ENCODE data around the gene NOS3. TPM values are rescaled to one million over a fixed set of nuclear protein-coding genes. Genes with fewer than 3 reads are reported as not detected.
A peak's percentile ranks its signal among the peaks of the same experiment; 100 is the strongest.

The NOS3 gene
- total and polyA plus RNA-seq, 9 of the 15 experiments (the other 6 are each of a cell fraction or from before 2014, with no cell fraction given), result 1.1 to 121 (median 23.6) TPM

DNA sequence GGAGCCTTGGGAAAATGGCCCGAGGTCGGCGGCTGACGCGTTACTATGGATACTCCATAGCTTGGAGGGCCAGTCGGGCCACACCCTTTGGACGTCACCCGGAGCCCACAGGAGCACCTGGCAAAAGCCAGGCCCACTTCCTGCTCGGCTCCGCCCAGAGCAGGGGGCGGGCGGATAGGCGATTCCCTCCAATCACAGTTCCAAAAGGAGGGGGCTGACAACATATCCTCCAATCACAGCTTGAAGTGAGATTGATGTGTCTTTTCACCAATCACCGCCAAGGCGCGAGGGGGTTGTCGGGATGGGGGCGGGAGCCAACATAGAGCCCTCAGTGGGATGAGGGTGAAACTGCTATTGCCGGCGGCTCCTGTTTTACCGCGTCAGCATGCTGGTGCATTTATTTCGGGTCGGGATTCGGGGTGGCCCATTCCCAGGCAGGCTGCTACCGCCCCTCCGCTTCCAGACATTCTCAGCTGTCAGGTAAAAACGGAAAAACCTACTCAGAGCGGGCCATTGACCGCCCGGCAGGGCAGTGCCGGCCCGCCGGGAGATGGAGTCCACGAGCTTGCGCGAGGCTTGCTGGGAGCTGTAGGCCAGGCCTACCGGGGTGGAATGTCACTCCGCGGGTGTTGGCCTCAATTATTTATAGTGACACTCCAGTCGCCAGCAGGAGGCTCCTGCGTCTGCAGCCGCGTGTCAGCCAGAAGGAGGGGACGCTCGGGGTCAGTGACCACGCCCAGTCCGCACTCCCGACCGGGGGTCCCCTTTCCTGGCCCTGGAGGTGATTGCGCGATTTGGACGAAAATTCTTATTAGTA is 37.5 kb downstream of the NOS3 start, which contains the start of gene ABCB8 (continued):
- TF ChIP-seq ZNF75A (CRISPR knock-in tag; IDR thresholded peaks at IDR 0.05) (no peak), ZNF57 (CRISPR knock-in tag; IDR thresholded peaks at IDR 0.05) (0 out of 2 replicates have a peak, but pooled peaks have one; percentile 16), HDAC2 (IDR thresholded peaks at IDR 0.05) (peak; percentile 90), SIN3A (IDR thresholded peaks at IDR 0.05; ENCODE audit: borderline replicate concordance in 2 of 2, control insufficient read depth in 1 of 2, low read depth in 2 of 2, low read length in 2 of 2) (peak; percentile 95), NR2C1 (IDR thresholded peaks at IDR 0.05) (peak; percentile 85), NR2C1 (tag; IDR thresholded peaks at IDR 0.05) (peak; percentile 91), LARP7 (IDR thresholded peaks at IDR 0.05) (no peak), ZNF384 (IDR thresholded peaks at IDR 0.05; ENCODE audit: low read depth, low read length) (peak; percentile 51; the same call in 1 of the 2 replicates), SRSF9 (IDR thresholded peaks at IDR 0.05; ENCODE audit: borderline replicate concordance, low read depth, low read length) (no peak), ZNF316 (IDR thresholded peaks at IDR 0.05) (peak; percentile 72), CHCHD3 (CRISPR knock-in tag; IDR thresholded peaks at IDR 0.05) (no peak), RBFOX2 (IDR thresholded peaks at IDR 0.05; ENCODE audit: low read depth, low read length) (peak; percentile 91), BCOR (IDR thresholded peaks at IDR 0.05) (no peak; the same call in 1 of the 2 replicates), TBL1XR1 (IDR thresholded peaks at IDR 0.05; ENCODE audit: low read length in 2 of 2) (peak; percentile 85), GABPA (tag; conservative IDR thresholded peaks at IDR 0.05; ENCODE audit: low read depth) (peak; percentile 80), PTTG1 (tag; IDR thresholded peaks at IDR 0.05; ENCODE audit: low read depth) (no peak), HDAC6 (IDR thresholded peaks at IDR 0.05; ENCODE audit: low read depth, low read length) (no peak), DACH1 (IDR thresholded peaks at IDR 0.05; ENCODE audit: partially characterized antibody) (peak; percentile 38), NR4A1 (CRISPR knock-in tag; IDR thresholded peaks at IDR 0.05) (no peak), NR4A1 (tag; IDR thresholded peaks at IDR 0.05) (peak; percentile 76), MTA1 (IDR thresholded peaks at IDR 0.05; ENCODE audit: borderline replicate concordance) (0 out of 2 replicates have a peak, but pooled peaks have one; percentile 70)
- TF ChIP-seq, protein P1, sequence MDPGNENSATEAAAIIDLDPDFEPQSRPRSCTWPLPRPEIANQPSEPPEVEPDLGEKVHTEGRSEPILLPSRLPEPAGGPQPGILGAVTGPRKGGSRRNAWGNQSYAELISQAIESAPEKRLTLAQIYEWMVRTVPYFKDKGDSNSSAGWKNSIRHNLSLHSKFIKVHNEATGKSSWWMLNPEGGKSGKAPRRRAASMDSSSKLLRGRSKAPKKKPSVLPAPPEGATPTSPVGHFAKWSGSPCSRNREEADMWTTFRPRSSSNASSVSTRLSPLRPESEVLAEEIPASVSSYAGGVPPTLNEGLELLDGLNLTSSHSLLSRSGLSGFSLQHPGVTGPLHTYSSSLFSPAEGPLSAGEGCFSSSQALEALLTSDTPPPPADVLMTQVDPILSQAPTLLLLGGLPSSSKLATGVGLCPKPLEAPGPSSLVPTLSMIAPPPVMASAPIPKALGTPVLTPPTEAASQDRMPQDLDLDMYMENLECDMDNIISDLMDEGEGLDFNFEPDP (CRISPR knock-in tag; IDR thresholded peaks at IDR 0.05), result no peak
- TF ChIP-seq, protein P2, sequence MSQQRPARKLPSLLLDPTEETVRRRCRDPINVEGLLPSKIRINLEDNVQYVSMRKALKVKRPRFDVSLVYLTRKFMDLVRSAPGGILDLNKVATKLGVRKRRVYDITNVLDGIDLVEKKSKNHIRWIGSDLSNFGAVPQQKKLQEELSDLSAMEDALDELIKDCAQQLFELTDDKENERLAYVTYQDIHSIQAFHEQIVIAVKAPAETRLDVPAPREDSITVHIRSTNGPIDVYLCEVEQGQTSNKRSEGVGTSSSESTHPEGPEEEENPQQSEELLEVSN (IDR thresholded peaks at IDR 0.05; ENCODE audit: borderline replicate concordance in 1 of 2, extremely low read depth in 1 of 2, insufficient read depth in 1 of 2, insufficient read length in 1 of 2, low read depth in 1 of 2, low read length in 1 of 2, poor library complexity in 1 of 2, severe bottlenecking in 1 of 2), result peak; percentile 63 to 89
- TF ChIP-seq, protein P3, sequence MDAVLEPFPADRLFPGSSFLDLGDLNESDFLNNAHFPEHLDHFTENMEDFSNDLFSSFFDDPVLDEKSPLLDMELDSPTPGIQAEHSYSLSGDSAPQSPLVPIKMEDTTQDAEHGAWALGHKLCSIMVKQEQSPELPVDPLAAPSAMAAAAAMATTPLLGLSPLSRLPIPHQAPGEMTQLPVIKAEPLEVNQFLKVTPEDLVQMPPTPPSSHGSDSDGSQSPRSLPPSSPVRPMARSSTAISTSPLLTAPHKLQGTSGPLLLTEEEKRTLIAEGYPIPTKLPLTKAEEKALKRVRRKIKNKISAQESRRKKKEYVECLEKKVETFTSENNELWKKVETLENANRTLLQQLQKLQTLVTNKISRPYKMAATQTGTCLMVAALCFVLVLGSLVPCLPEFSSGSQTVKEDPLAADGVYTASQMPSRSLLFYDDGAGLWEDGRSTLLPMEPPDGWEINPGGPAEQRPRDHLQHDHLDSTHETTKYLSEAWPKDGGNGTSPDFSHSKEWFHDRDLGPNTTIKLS (IDR thresholded peaks at IDR 0.05; ENCODE audit: borderline replicate concordance, low read depth), result peak; percentile 98
- TF ChIP-seq, protein P4, sequence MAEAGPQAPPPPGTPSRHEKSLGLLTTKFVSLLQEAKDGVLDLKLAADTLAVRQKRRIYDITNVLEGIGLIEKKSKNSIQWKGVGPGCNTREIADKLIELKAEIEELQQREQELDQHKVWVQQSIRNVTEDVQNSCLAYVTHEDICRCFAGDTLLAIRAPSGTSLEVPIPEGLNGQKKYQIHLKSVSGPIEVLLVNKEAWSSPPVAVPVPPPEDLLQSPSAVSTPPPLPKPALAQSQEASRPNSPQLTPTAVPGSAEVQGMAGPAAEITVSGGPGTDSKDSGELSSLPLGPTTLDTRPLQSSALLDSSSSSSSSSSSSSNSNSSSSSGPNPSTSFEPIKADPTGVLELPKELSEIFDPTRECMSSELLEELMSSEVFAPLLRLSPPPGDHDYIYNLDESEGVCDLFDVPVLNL (CRISPR knock-in tag; IDR thresholded peaks at IDR 0.05; ENCODE audit: low read depth), result no peak

Data from K562 (cell line).